Muscle of leg (tissue), 11 donors: Measurements from ENCODE around the gene C4B. TPM values are rescaled to one million over a fixed set of nuclear protein-coding genes. Genes with fewer than 3 reads are reported as not detected.
"Not testable (repeated sequence)": the region's sequence is repeated elsewhere in the genome, so short reads cannot be mapped to it uniquely, and the experiment has no call there.

Source experiments
- DNase-seq: peaks from one replicate; pipeline ENCODE4 v3.0.0; 2013
- H3K27ac ChIP-seq: one replicate; pipeline ENCODE4 v1.5.1; 2013; ENCODE audit warnings: mild to moderate bottlenecking, low read length, control low read depth
- H3K27me3 ChIP-seq: one replicate; pipeline ENCODE4 v1.6.1; 2013; ENCODE audit warnings: low read length; ENCODE audit not compliant: control insufficient read depth, insufficient read depth
- H3K36me3 ChIP-seq: one replicate; pipeline ENCODE4 v1.6.1; 2013; ENCODE audit warnings: low read length; ENCODE audit not compliant: control insufficient read depth, insufficient read depth
- H3K4me1 ChIP-seq: one replicate; pipeline ENCODE4 v1.6.1; 2013; ENCODE audit warnings: low read length; ENCODE audit not compliant: control insufficient read depth, insufficient read depth
- H3K4me3 ChIP-seq: one replicate; pipeline ENCODE4 v1.5.1; 2013; ENCODE audit warnings: low read length, control low read depth
- H3K9me3 ChIP-seq: replicated peaks from 2 replicates; pipeline ENCODE4 v1.6.1; 2013; ENCODE audit warnings: low read depth, low read length; ENCODE audit not compliant: control insufficient read depth
- WGBS: methylation state at CpG from one replicate; pipeline ENCODE4 v1.1.5; 2013; ENCODE audit warnings: missing lambda C conversion rate; ENCODE audit not compliant: insufficient coverage; 5-methylcytosine and 5-hydroxymethylcytosine counted together
- polyA plus RNA-seq, 8 donors: library from polyadenylated mRNA; unstranded; fragments of 120-200 nt; gene quantifications; one replicate each; pipeline versions ENCODE4 v1.2.1 to v1.2.3, GENCODE V29; 2013; ENCODE audit warnings: inconsistent platforms in 1 of 8, low replicate concordance in 1 of 8; ENCODE audit not compliant: insufficient read length in 8 of 8, insufficient read depth in 1 of 8
- total RNA-seq: library from RNA; stranded (reverse); fragments of 120-200 nt; gene quantifications from one replicate; pipeline ENCODE4 v1.2.4, GENCODE V29; 2013

The C4B gene
- total and polyA plus RNA-seq, 9 donors = 9.5 to 32.1 (median 22.0) TPM

DNA sequence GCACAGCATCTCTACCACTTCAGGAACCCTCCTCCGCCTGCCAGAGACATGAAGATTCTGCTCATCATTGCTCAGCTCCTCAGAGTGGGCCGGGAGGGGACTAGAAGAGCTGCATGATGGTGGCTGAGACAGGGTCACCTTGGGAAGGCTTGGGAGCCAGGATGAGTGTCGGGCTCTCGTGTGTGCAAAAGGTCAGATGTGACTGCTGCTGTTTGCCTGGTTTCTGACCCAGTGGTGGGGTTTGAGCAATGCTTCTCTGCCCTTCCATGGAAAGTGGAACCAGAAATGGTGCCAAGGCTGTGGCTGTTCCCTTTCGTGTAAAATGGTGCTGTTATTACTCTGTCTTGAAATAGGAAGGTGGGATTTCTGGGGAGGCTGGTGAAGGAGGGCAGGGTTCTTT, 33.6 kb upstream of the C4B start:
- not testable (repeated sequence) for H3K4me3 ChIP-seq, H3K27ac ChIP-seq, H3K27me3 ChIP-seq, DNase-seq, H3K4me1 ChIP-seq, H3K9me3 ChIP-seq
- peaks cover 14% of the 10 kb centered on the region for H3K36me3 ChIP-seq
- WGBS = no CpG with 5 or more reads among the region's 5 CpGs

DNA sequence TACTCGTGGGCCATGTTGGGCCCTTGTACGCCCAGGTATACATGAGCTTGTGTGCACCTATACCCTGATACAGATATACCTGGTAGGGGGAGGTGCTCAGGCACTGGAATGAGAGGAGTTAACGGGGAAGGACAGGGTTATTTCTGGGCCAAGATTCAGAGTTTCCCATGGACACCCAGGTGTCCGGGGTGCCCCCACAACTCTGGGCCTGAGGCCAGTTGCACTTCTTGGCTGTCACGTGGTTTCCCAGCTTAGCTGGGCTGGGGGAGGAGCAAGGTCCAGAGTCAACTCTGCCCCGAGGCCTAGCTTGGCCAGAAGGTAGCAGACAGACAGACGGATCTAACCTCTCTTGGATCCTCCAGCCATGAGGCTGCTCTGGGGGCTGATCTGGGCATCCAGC, 32.9 kb upstream of the C4B start, which contains the start of gene C4A:
Gene C4A, plus strand, starts transcription at position 314 of the 400 bp plus-strand sequence. Its CDS starts 51 bp downstream, at position 365.
- not testable (repeated sequence) for H3K27me3 ChIP-seq, H3K9me3 ChIP-seq, H3K4me3 ChIP-seq, H3K27ac ChIP-seq, DNase-seq, H3K4me1 ChIP-seq
- no CpG with 5 or more reads among the region's 7 CpGs for WGBS
- H3K36me3 ChIP-seq = peaks cover 14% of the 10 kb centered on the region

DNA sequence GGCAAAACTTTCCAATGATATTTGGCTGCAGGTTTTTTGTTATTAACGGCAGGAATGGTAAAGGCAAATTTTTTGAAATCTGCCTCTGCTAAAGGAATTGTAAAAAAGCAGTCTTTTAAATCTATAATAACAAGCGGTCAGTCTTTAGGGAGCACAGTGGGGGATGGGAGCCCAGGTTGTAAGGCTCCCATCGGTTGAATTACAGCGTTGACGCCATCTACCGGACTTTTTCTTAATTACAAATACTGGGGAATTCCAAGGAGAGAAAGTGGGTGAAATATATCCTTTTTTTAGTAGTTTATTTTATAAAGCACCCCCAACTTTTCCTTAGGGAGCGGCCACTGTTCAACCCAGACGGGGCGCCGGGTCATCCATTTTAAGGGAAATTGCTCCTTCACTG, 25.2 kb upstream of the C4B start:
- not testable (repeated sequence) for H3K9me3 ChIP-seq, H3K27ac ChIP-seq, DNase-seq, H3K27me3 ChIP-seq, H3K36me3 ChIP-seq, H3K4me3 ChIP-seq, H3K4me1 ChIP-seq
- WGBS = no CpG with 5 or more reads among the region's 10 CpGs

DNA sequence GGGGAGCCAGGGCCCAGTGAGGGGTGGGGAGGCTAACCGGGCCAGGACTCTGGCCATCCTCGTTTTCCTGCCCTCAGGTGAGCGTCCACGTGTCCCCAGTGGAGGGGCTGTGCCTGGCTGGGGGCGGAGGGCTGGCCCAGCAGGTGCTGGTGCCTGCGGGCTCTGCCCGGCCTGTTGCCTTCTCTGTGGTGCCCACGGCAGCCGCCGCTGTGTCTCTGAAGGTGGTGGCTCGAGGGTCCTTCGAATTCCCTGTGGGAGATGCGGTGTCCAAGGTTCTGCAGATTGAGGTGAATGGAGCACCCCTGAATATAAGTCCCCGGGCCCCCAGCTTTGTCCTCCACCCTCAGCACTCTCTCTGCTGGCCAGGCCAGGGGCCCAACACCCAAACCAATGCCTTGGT, 20.2 kb upstream of the C4B start:
- not testable (repeated sequence) for H3K4me3 ChIP-seq, H3K27ac ChIP-seq, DNase-seq, H3K4me1 ChIP-seq, H3K27me3 ChIP-seq, H3K9me3 ChIP-seq, H3K36me3 ChIP-seq
- WGBS = no CpG with 5 or more reads among the region's 14 CpGs

DNA sequence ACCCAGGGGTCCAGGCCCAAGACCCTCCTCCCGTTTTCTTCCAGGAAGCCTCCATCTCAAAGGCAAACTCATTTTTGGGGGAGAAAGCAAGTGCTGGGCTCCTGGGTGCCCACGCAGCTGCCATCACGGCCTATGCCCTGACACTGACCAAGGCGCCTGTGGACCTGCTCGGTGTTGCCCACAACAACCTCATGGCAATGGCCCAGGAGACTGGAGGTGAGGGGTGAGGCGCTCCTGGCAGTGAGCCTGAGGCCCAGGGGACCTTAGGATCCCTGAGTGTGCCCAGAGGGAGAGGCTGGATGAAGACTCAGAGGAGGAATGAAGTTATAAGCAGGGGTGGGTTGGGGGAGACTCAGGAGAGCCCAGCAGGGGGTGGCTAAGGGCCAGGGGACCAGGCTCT, 18.2 kb upstream of the C4B start:
- whole genome bisulfite sequencing = 90% methylated on average over 4 of the region's 6 CpGs
- DNase-seq, H3K27me3 ChIP-seq: not testable (repeated sequence)

DNA sequence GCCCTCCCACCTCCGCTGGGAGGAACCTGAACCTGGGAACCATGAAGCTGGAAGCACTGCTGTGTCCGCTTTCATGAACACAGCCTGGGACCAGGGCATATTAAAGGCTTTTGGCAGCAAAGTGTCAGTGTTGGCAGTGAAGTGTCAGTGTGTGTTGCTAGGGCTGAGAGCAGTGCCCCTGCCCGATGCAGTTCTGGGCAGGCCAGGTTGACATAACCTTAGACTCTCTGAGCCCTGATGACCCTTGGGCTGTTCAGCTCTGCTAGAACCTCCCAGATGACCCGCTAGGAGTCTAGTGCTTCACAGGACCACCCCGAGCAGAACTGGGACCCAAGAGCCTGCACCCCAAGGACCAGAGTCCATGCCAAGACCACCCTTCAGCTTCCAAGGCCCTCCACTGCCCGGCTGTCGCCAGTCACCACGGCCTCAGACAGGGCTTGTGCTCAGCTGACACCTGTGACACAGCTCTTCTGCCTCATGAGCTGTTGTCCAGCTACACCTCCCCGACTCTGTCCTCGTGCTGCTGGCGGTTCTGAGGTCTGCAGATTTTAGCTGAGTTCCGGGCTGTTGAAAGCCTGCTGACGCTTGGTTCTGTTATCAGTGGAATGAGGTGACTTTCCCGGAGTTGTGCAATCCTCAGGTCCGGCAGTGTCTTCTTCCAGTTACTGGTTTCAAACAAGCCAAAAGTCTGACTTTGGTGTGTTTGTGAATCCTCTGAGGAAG, 11.9 kb upstream of the C4B start:
- not testable (repeated sequence) for H3K4me3 ChIP-seq, H3K36me3 ChIP-seq, H3K9me3 ChIP-seq, DNase-seq, H3K4me1 ChIP-seq, H3K27ac ChIP-seq, H3K27me3 ChIP-seq
- WGBS = no CpG with 5 or more reads among the region's 15 CpGs

More for the DNA sequence above, 18.2 kb upstream of the C4B start:
- H3K4me1 ChIP-seq, H3K27ac ChIP-seq, H3K36me3 ChIP-seq, H3K9me3 ChIP-seq, H3K4me3 ChIP-seq: not testable (repeated sequence)

DNA sequence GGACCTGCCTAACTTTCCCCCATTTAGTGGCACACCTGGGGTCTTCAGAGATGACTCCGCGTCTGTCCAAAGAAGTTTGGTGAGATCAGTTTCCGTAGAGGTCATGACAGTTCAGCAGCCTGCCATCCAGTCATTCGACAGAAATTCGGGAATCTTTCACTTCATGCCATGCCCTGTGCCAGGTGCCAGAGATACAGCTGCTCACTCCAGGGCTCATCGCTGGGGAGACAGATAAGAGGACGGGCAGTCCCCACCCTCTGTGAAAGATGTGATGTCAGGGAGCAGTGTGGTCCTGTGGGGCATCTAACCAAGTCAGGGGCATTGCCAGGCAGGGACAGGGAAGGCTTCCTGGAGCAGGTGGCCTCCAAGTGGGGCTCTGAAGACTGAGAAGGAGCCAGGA, 11.3 kb upstream of the C4B start:
- H3K27me3 ChIP-seq, H3K4me3 ChIP-seq, DNase-seq, H3K36me3 ChIP-seq, H3K4me1 ChIP-seq, H3K9me3 ChIP-seq, H3K27ac ChIP-seq: not testable (repeated sequence)
- WGBS = no CpG with 5 or more reads among the region's 7 CpGs

DNA sequence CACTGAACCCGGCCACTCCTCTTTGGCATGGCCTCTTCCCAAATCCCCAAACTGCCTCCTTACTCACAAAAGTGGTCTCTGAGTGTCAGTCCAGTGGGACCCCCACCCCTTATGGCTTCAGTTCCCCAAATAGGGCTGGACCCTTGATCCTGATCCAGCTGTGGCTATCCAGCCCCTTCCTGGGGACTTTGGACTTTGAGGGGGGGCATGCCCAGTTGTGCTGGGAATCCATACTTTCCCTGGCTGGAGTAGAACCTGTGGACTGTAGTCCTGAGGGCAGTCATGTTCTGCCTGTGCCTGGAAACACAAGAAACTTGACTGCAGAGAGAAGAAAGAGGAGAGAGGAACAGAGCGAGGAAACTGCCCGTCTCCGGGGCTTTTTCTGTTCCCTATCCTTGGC, 10.2 kb upstream of the C4B start:
- H3K36me3 ChIP-seq, H3K4me3 ChIP-seq, H3K9me3 ChIP-seq, H3K4me1 ChIP-seq, H3K27me3 ChIP-seq, DNase-seq, H3K27ac ChIP-seq: not testable (repeated sequence)
- no CpG with 5 or more reads among the region's 4 CpGs for WGBS

DNA sequence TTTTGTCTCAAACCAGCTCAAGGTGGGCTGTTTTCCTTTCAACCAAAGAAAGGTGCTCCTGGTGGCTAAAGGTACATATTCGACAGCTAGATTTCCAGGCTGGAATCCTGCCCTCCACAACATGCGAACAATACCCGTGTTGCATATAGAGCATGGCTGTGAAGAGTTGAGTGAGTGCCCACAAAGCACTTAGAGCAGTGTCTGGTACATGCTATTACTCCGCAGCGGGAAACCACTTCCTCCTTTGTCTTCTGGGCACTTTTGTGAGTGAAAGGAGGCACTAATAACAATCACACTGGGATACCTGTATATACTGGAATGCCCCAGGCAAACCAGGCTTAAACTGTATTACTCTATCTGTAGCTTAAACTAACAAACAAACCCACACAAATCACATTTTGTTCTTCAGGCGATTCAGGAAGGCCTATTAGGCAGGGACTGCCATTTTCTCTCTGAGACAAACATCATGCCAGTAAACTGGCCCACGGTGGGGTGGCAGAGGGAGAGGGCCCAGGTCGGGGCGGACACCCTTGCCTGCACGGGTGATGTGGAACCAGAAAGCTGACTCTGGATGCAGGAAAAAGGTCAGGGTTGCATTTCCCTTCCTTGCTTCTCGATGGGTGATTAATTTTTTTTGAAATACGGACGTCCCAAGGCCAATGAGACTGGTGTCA, 9.6 kb upstream of the C4B start:
- H3K27ac ChIP-seq, DNase-seq, H3K36me3 ChIP-seq, H3K27me3 ChIP-seq, H3K4me3 ChIP-seq, H3K4me1 ChIP-seq, H3K9me3 ChIP-seq: not testable (repeated sequence)
- WGBS = 69% methylated on average over 6 of the region's 13 CpGs

DNA sequence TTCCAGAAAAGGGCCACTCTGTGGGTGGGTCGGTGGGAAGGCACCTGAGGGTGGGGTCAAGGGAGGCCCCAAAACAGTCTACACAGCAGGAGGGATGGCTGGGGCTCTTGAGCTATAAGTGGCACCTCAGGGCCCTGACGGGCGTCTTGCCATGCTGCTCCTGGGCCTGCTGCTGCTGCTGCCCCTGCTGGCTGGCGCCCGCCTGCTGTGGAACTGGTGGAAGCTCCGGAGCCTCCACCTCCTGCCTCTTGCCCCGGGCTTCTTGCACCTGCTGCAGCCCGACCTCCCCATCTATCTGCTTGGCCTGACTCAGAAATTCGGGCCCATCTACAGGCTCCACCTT, 9.1 kb upstream of the C4B start:
- WGBS = 73% methylated on average over 3 of the region's 9 CpGs
- DNase-seq, H3K4me3 ChIP-seq, H3K4me1 ChIP-seq, H3K27ac ChIP-seq, H3K36me3 ChIP-seq, H3K27me3 ChIP-seq, H3K9me3 ChIP-seq: not testable (repeated sequence)
